Breast epithelium (tissue), 3 donors: ENCODE results near the gene OPCML.

ENCODE experiments used
- POLR2AphosphoS5 ChIP-seq, 3 donors: sonication (generic); formaldehyde crosslinking; IDR thresholded peaks; one replicate each; pipeline ENCODE4 v1.6.1; 2017; ENCODE audit warnings: antibody characterized with exemption in 3 of 3
- TF ChIP-seq, protein P1 (sequence below), 3 donors: fragments of 450-650 bp; IDR thresholded peaks; one replicate each; pipeline ENCODE4 v1.5.1; 2016 to 2017; ENCODE audit warnings: antibody characterized with exemption in 3 of 3, mild to moderate bottlenecking in 3 of 3, moderate library complexity in 3 of 3

- TF ChIP-seq, protein P1, sequence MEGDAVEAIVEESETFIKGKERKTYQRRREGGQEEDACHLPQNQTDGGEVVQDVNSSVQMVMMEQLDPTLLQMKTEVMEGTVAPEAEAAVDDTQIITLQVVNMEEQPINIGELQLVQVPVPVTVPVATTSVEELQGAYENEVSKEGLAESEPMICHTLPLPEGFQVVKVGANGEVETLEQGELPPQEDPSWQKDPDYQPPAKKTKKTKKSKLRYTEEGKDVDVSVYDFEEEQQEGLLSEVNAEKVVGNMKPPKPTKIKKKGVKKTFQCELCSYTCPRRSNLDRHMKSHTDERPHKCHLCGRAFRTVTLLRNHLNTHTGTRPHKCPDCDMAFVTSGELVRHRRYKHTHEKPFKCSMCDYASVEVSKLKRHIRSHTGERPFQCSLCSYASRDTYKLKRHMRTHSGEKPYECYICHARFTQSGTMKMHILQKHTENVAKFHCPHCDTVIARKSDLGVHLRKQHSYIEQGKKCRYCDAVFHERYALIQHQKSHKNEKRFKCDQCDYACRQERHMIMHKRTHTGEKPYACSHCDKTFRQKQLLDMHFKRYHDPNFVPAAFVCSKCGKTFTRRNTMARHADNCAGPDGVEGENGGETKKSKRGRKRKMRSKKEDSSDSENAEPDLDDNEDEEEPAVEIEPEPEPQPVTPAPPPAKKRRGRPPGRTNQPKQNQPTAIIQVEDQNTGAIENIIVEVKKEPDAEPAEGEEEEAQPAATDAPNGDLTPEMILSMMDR (IDR thresholded peaks at IDR 0.05): no peak
- TF ChIP-seq POLR2AphosphoS5 (IDR thresholded peaks at IDR 0.05): no peak
Measured at GRCh38 chr11:133402551-133402950, 129.8 kb downstream of the OPCML start.
